ENCODE measurements around the gene YOD1.

The YOD1 gene

DNA sequence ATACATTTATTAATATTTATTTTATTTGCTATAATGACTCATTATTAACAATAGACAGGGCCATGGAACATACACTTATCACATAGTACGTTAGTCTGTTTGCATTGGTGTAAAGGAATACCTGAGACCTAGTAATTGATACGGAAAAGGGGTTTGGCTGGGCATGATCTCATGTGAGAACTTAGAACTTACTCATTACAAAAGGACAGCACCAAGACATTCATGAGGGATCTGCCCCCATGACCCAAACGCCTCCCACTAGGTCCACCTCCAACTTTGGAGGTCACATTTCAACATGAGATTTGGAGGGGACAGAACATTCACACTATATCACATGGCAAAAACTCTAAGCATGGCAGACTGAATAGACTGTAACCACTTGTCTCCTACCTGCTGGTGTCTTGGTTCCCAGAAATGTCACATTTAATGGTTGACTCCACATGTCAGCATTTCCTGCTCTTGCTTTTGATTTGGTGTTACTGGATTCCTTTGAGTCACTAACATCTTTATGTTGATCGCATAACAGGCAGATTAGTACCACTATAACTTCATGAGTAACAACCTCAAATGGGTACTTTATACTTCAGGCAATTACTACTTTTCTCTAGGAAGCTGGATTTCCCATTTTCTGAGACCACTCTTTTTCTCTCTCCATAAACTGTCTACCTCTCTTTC is 15.0 kb downstream of the YOD1 start:
- TF ChIP-seq ZFX (IDR thresholded peaks at IDR 0.05) (no peak), CTCF (conservative IDR thresholded peaks at IDR 0.05) (no peak)
- no peak overlapping the region for H3K27ac ChIP-seq

GRCh38 chr1:207034998-207035397 is 16.0 kb downstream of the YOD1 start:
- TF ChIP-seq CTCF (conservative IDR thresholded peaks at IDR 0.05): no peak
- no peak for TF ChIP-seq ZFX (IDR thresholded peaks at IDR 0.05)
- H3K27ac ChIP-seq: no peak overlapping the region; the same call in 1 of the 2 replicates

GRCh38 chr1:207034208-207034607 is 16.8 kb downstream of the YOD1 start:
- H3K27ac ChIP-seq: peak overlapping the region; percentile 54; the same call in 1 of the 2 replicates
- no peak for TF ChIP-seq ZFX (IDR thresholded peaks at IDR 0.05)
- no peak for TF ChIP-seq CTCF (conservative IDR thresholded peaks at IDR 0.05)

DNA sequence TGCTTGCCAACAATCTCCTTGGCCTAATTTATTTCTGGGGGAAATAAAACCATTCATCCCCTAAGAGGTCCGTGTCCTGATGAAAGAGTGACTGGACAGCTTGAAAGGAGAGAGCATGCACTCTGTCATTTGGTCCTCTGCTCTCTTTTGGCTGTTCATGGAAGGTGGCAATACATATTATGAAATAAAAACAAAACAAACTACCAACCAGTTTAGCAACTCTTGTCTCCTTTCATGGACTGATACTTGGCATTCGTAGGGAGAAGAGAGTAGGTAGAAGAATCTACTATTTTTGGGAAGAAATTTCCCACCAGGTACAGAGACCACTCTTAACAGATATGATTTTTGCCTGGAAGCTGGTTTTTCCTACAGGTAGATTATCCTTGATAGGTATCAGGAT is 17.7 kb downstream of the YOD1 start:
- TF ChIP-seq CTCF (conservative IDR thresholded peaks at IDR 0.05): no peak; the same call in 1 of the 2 replicates
- no peak for TF ChIP-seq ZFX (IDR thresholded peaks at IDR 0.05)
- peak overlapping the region; percentile 97; the same call in 1 of the 2 replicates for H3K27ac ChIP-seq

GRCh38 chr1:207032528-207033017 is 18.4 kb downstream of the YOD1 start, which contains the start of gene C1orf116:
C1orf116 (minus strand) TSS chr1:207032756; CDS start chr1:207027598, 5,158 bp downstream.
- peak within 1 kb of the TSS; percentile 97 for H3K27ac ChIP-seq
- TF ChIP-seq ZFX (IDR thresholded peaks at IDR 0.05) (no peak), CTCF (conservative IDR thresholded peaks at IDR 0.05) (no peak)

- TF ChIP-seq ZFX (IDR thresholded peaks at IDR 0.05) (no peak), CTCF (conservative IDR thresholded peaks at IDR 0.05) (no peak)
- H3K27ac ChIP-seq: peak overlapping the region; percentile 97
These were observed 19.3 kb downstream of the YOD1 start for GRCh38 chr1:207031632-207032264.

DNA sequence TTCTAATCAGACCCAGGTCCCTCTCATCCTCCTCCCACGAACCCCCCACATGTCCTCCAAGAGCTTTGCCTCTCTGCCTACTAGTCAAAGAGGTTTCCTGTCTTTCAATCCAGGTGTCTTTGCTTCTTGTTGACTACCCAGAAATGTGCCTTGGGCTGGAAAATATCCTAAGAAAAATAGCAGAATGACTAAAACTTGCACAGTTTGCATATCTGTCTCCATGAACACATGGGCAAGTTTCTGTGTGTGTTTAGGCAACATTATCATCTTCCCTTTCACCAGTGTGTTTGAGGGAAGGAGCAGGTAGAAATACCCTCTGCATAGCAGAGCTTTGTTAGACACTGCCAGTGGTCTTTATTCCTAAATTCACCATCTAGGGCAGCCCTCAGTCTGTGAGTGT is 20.0 kb downstream of the YOD1 start:
- H3K27ac ChIP-seq: peak overlapping the region; percentile 97
- no peak for TF ChIP-seq CTCF (conservative IDR thresholded peaks at IDR 0.05)
- no peak for TF ChIP-seq ZFX (IDR thresholded peaks at IDR 0.05)
